Caco-2 (cell line): ENCODE data around the gene DMAC2. TPM values are rescaled to one million over a fixed set of nuclear protein-coding genes. Genes with fewer than 3 reads are reported as not detected.
"Not testable (repeated sequence)": the region's sequence is repeated elsewhere in the genome, so short reads cannot be mapped to it uniquely, and the experiment has no call there.

Experiments
- BruUV-seq: library from RNA; stranded (reverse); fragments of 400-500 nt; replicated peaks from 2 replicates; lab custom pipeline; 2021; lab: Mats Ljungman, UMichigan
- CTCF ChIA-PET: fragments of 300-600 bp; sonication (Branson Sonifier 250); formaldehyde crosslinking; loops from one replicate; lab custom pipeline; 2022; ENCODE audit warnings: antibody characterized with exemption; lab: Charles Lee
- POLR2A ChIA-PET: fragments of 300-600 bp; sonication (Branson Sonifier 250); formaldehyde crosslinking; loops from one replicate; lab custom pipeline; 2022; ENCODE audit warnings: antibody characterized with exemption; lab: Charles Lee
- DNase-seq, 2 experiments: peaks; one replicate each; pipeline versions ENCODE4 v3.0.0 to v3.0.0-alpha.2; 2020 to 2022
- H3K27me3 ChIP-seq: replicated peaks from 2 replicates; pipeline ENCODE4 v1.6.0; 2011; ENCODE audit warnings: low read length; ENCODE audit not compliant: control insufficient read depth, insufficient read depth
- H3K36me3 ChIP-seq: 2 replicates; pipeline ENCODE4 v1.5.1; 2011; ENCODE audit warnings: low read length; ENCODE audit not compliant: control insufficient read depth, insufficient read depth
- H3K4me1 ChIP-seq: fragments of 250-450 bp; sonication (Bioruptor Pico); 2 replicates; pipeline ENCODE4 v1.5.1; 2020; ENCODE audit warnings: mild to moderate bottlenecking
- H3K4me3 ChIP-seq: 2 replicates; pipeline ENCODE4 v1.5.1; 2011; ENCODE audit warnings: low read depth, mild to moderate bottlenecking, control low read depth, low read length
- H3K9me3 ChIP-seq: fragments of 250-450 bp; sonication (Bioruptor Pico); 2 replicates; pipeline ENCODE4 v1.5.1; 2020; ENCODE audit warnings: mild to moderate bottlenecking, moderate library complexity
- H3K27ac Mint-ChIP-seq: one replicate; pipeline ENCODE4 v1.8.0; 2022; ENCODE audit warnings: mixed read lengths; ENCODE audit not compliant: unreplicated experiment
- H3K27me3 Mint-ChIP-seq: one replicate; pipeline ENCODE4 v1.8.0; 2022; ENCODE audit warnings: mixed read lengths; ENCODE audit not compliant: insufficient read depth, unreplicated experiment
- H3K36me3 Mint-ChIP-seq: one replicate; pipeline ENCODE4 v1.8.0; 2022; ENCODE audit warnings: mild to moderate bottlenecking, mixed read lengths; ENCODE audit not compliant: insufficient read depth, unreplicated experiment
- H3K4me1 Mint-ChIP-seq: one replicate; pipeline ENCODE4 v1.8.0; 2022; ENCODE audit warnings: low read depth, mixed read lengths; ENCODE audit not compliant: unreplicated experiment
- H3K4me3 Mint-ChIP-seq: one replicate; pipeline ENCODE4 v1.8.0; 2022; ENCODE audit warnings: mild to moderate bottlenecking, moderate library complexity, mixed read lengths; ENCODE audit not compliant: unreplicated experiment
- H3K9me3 Mint-ChIP-seq: one replicate; pipeline ENCODE4 v1.8.0; 2022; ENCODE audit warnings: mixed read lengths; ENCODE audit not compliant: unreplicated experiment
- intact Hi-C: fragments of 100-400 bp; cut with micrococcal nuclease; formaldehyde crosslinking; loops from one replicate; pipeline ENCODE4 v1.10.0; 2022; ENCODE audit not compliant: unreplicated experiment
- total RNA-seq: library from RNA; stranded (reverse); gene quantifications from 2 replicates; pipeline ENCODE4 v1.2.3, GENCODE V29; 2022
- TF ChIP-seq, protein P1 (sequence below), 2 experiments: fragments of 200-600 bp in 1 of 2; IDR thresholded peaks; 1 replicate in 1 of 2; 2 replicates in 1 of 2; pipeline versions ENCODE4 v1.5.1 to v1.8.0; 2011 to 2022; ENCODE audit warnings: antibody characterized with exemption in 1 of 2, control low read depth in 1 of 2, inconsistent platforms in 1 of 2, low read depth in 1 of 2, low read length in 1 of 2, mild to moderate bottlenecking in 1 of 2, moderate library complexity in 1 of 2; ENCODE audit not compliant: insufficient read depth in 1 of 2, severe bottlenecking in 1 of 2, unreplicated experiment in 1 of 2

The DMAC2 gene
- total RNA-seq, 1 experiment from 2014 or later = 75.9 TPM

GRCh38 chr19:41391618-41392017, 48.1 kb downstream of the DMAC2 start:
- no peak for DNase-seq
- Mint-ChIP-seq H3K27me3 (no peaks in the 10 kb centered on the region), H3K36me3 (peaks cover 38% of the 10 kb centered on the region), H3K4me1 (no peaks in the 10 kb centered on the region), H3K27ac (no peak overlapping the region), H3K9me3 (no peaks in the 10 kb centered on the region), H3K4me3 (no peak overlapping the region)
- Histone ChIP-seq H3K9me3 (no peaks in the 10 kb centered on the region), H3K4me3 (no peak overlapping the region), H3K27me3 (no peaks in the 10 kb centered on the region), H3K4me1 (no peaks in the 10 kb centered on the region), H3K36me3 (peaks cover 1% of the 10 kb centered on the region)
- CTCF ChIA-PET = no interaction called here
- BruUV-seq = no TSS peak
- TF ChIP-seq, protein P1, sequence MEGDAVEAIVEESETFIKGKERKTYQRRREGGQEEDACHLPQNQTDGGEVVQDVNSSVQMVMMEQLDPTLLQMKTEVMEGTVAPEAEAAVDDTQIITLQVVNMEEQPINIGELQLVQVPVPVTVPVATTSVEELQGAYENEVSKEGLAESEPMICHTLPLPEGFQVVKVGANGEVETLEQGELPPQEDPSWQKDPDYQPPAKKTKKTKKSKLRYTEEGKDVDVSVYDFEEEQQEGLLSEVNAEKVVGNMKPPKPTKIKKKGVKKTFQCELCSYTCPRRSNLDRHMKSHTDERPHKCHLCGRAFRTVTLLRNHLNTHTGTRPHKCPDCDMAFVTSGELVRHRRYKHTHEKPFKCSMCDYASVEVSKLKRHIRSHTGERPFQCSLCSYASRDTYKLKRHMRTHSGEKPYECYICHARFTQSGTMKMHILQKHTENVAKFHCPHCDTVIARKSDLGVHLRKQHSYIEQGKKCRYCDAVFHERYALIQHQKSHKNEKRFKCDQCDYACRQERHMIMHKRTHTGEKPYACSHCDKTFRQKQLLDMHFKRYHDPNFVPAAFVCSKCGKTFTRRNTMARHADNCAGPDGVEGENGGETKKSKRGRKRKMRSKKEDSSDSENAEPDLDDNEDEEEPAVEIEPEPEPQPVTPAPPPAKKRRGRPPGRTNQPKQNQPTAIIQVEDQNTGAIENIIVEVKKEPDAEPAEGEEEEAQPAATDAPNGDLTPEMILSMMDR (IDR thresholded peaks at IDR 0.05; ENCODE audit: insufficient read depth in 1 of 2, low read depth in 1 of 2, low read length in 1 of 2, severe bottlenecking in 1 of 2, unreplicated experiment in 1 of 2) = no peak
- intact Hi-C loops = no loop called here
- POLR2A ChIA-PET = no interaction called here

DNA sequence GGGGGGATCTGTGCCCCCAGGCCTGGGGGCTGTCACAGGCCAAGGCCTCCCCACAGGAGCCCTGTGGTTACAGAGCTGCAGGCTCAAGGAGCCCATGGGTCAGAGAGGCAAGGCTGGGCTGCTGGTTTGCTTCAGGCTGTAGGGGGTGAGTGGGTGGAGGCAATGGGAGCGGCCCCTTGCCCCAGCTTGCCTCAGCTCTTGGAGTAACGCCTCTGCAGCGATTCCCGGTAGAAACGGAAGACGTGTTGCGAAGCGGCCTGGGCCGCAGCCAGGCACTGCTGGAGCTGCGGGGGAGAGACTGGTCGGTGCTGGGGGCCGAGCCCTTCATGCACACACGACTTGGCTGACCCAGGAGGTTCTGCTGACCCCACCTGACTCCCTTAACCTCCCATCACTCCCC, 53.3 kb downstream of the DMAC2 start:
- BruUV-seq = no TSS peak
- ChIA-PET CTCF (no interaction called here), POLR2A (no interaction called here)
- intact Hi-C loops = no loop called here
- Histone ChIP-seq H3K36me3 (no peaks in the 10 kb centered on the region; the same call in 1 of the 2 replicates), H3K4me1 (no peaks in the 10 kb centered on the region), H3K27me3 (no peaks in the 10 kb centered on the region), H3K9me3 (no peaks in the 10 kb centered on the region), H3K4me3 (no peak overlapping the region)
- H3K4me1 Mint-ChIP-seq = no peaks in the 10 kb centered on the region
- H3K9me3 Mint-ChIP-seq = no peaks in the 10 kb centered on the region
- no peak for DNase-seq
- no peak overlapping the region for H3K27ac Mint-ChIP-seq
- H3K36me3 Mint-ChIP-seq = peaks cover 35% of the 10 kb centered on the region
- TF ChIP-seq, protein P1 (IDR thresholded peaks at IDR 0.05; ENCODE audit: insufficient read depth in 1 of 2, low read depth in 1 of 2, low read length in 1 of 2, severe bottlenecking in 1 of 2, unreplicated experiment in 1 of 2) = no peak
- H3K27me3 Mint-ChIP-seq = no peaks in the 10 kb centered on the region
- no peak overlapping the region for H3K4me3 Mint-ChIP-seq

GRCh38 chr19:41384351-41384750, 55.4 kb downstream of the DMAC2 start:
- no peak overlapping the region for H3K4me3 Mint-ChIP-seq
- intact Hi-C loops = no loop called here
- H3K9me3 Mint-ChIP-seq = no peaks in the 10 kb centered on the region
- ChIA-PET POLR2A (no interaction called here), CTCF (no interaction called here)
- Histone ChIP-seq H3K4me3 (no peak overlapping the region), H3K4me1 (no peaks in the 10 kb centered on the region), H3K36me3 (no peaks in the 10 kb centered on the region), H3K9me3 (no peaks in the 10 kb centered on the region), H3K27me3 (no peaks in the 10 kb centered on the region)
- no TSS peak for BruUV-seq
- DNase-seq = no peak
- no peak overlapping the region for H3K27ac Mint-ChIP-seq
- no peaks in the 10 kb centered on the region for H3K27me3 Mint-ChIP-seq
- TF ChIP-seq, protein P1 (IDR thresholded peaks at IDR 0.05; ENCODE audit: insufficient read depth in 1 of 2, low read depth in 1 of 2, low read length in 1 of 2, severe bottlenecking in 1 of 2, unreplicated experiment in 1 of 2) = no peak
- no peaks in the 10 kb centered on the region for H3K4me1 Mint-ChIP-seq
- peaks cover 15% of the 10 kb centered on the region for H3K36me3 Mint-ChIP-seq

DNA sequence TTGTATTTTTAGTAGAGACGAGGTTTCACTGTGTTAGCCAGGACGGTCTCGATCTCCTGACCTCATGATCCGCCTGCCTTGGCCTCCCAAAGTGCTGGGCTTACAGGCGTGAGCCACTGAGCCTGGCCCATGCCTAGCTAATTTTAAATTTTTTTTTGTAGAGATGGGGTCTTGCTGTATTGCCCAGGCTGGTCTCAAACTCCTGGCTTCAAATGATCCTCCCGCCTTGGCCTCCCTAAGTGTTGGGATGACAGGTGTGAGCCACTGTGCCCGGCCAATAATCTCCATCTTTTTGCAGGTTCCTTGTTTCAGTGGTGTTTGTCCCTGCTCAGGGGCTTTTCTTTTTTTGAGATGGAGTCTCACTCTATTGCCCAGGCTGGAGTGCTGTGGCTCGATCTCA, 58.2 kb downstream of the DMAC2 start:
- H3K4me3 ChIP-seq, intact Hi-C loops, H3K36me3 Mint-ChIP-seq, BruUV-seq, H3K9me3 ChIP-seq, POLR2A ChIA-PET, DNase-seq, H3K4me1 Mint-ChIP-seq, H3K4me1 ChIP-seq, H3K27ac Mint-ChIP-seq, H3K27me3 ChIP-seq, H3K36me3 ChIP-seq, H3K4me3 Mint-ChIP-seq, H3K27me3 Mint-ChIP-seq, H3K9me3 Mint-ChIP-seq: not testable (repeated sequence)
- CTCF ChIA-PET = interaction anchor here (1.6 kb wide), 1 partner anchor 18 kb away, joined by 3 read pairs; no protein-coding TSS in a partner anchor
